H1 (cell line): ENCODE measurements around the gene MACROH2A1. TPM values are rescaled to one million over a fixed set of nuclear protein-coding genes. Genes with fewer than 3 reads are reported as not detected.

Source experiments
- CTCF ChIA-PET: fragments of 300-600 bp; sonication (Branson Sonifier 250); formaldehyde crosslinking; loops from one replicate; lab custom pipeline; 2021; ENCODE audit not compliant: partially characterized antibody; lab: Charles Lee
- POLR2A ChIA-PET: fragments of 300-600 bp; sonication (Branson Sonifier 250); formaldehyde crosslinking; loops from one replicate; lab custom pipeline; 2021; ENCODE audit warnings: inconsistent platforms; ENCODE audit not compliant: partially characterized antibody; lab: Charles Lee
- DNase-seq, 2 experiments: peaks; one replicate each; pipeline versions ENCODE4 v3.0.0 to v3.0.0-alpha.2; 2010 to 2022; ENCODE audit warnings: low spot score in 2 of 2, low read depth in 1 of 2, mixed read lengths in 1 of 2
- FAIRE-seq: peaks from 2 replicates; lab custom pipeline; 2011; peaks lifted over from hg19 to GRCh38; lab: Jason Lieb, UNC
- H2AFZ ChIP-seq: 2 replicates; pipeline ENCODE4 v1.8.1; 2012; ENCODE audit warnings: low read length, inconsistent platforms
- H2AK5ac ChIP-seq: 2 replicates; pipeline ENCODE4 v1.6.1; 2013; ENCODE audit warnings: low read depth, low read length
- H2BK120ac ChIP-seq: replicated peaks from 2 replicates; pipeline ENCODE3; 2013; ENCODE audit warnings: low read depth, low read length, inconsistent platforms
- H2BK12ac ChIP-seq: 2 replicates; pipeline ENCODE4 v1.6.1; 2013; ENCODE audit warnings: low read depth, low read length
- H2BK15ac ChIP-seq: 2 replicates; pipeline ENCODE4 v1.6.1; 2013; ENCODE audit warnings: low read length
- H2BK20ac ChIP-seq: 2 replicates; pipeline ENCODE4 v1.6.1; 2013; ENCODE audit warnings: low read length
- H2BK5ac ChIP-seq: 2 replicates; pipeline ENCODE4 v1.6.1; 2013; ENCODE audit warnings: low read depth, low read length
- H3K14ac ChIP-seq: 2 replicates; pipeline ENCODE4 v1.6.1; 2013; ENCODE audit warnings: inconsistent platforms; ENCODE audit not compliant: insufficient read length
- H3K18ac ChIP-seq: 2 replicates; pipeline ENCODE4 v1.6.1; 2013; ENCODE audit warnings: low read length; ENCODE audit errors: extremely low read depth
- H3K23ac ChIP-seq: 2 replicates; pipeline ENCODE4 v1.6.1; 2013; ENCODE audit warnings: inconsistent platforms; ENCODE audit not compliant: insufficient read length
- H3K23me2 ChIP-seq: 2 replicates; pipeline ENCODE4 v1.6.1; 2013; ENCODE audit warnings: low read depth, low read length
- H3K27ac ChIP-seq: 2 replicates; pipeline ENCODE4 v1.6.1; 2011; ENCODE audit warnings: low read depth, low read length, inconsistent platforms
- H3K27me3 ChIP-seq, 4 experiments: replicated peaks in 1 of 4; 1 replicate in 1 of 4; 2 replicates in 3 of 4; pipeline versions ENCODE4 v1.6.1 to v1.8.1; 2011 to 2013; ENCODE audit warnings: low read length in 3 of 4, mild to moderate bottlenecking in 3 of 4, inconsistent platforms in 2 of 4, mixed read lengths in 2 of 4, moderate library complexity in 1 of 4; ENCODE audit not compliant: control insufficient read depth in 3 of 4, insufficient read depth in 3 of 4; ENCODE audit errors: extremely low read depth in 1 of 4
- H3K36me3 ChIP-seq, 4 experiments: 2 replicates each; pipeline versions ENCODE4 v1.6.1 to v1.8.1; 2011 to 2013; ENCODE audit warnings: mild to moderate bottlenecking in 4 of 4, low read length in 3 of 4, moderate library complexity in 2 of 4, control low read depth in 1 of 4, inconsistent platforms in 1 of 4; ENCODE audit not compliant: insufficient read depth in 4 of 4, control insufficient read depth in 2 of 4
- H3K4ac ChIP-seq: replicated peaks from 2 replicates; pipeline ENCODE3; 2013; ENCODE audit warnings: low read length, low read depth, mixed read lengths, inconsistent platforms; ENCODE audit not compliant: insufficient read length
- H3K4me1 ChIP-seq, 4 experiments: replicated peaks in 1 of 4; 1 replicate in 1 of 4; 2 replicates in 3 of 4; pipeline versions ENCODE4 v1.6.1 to v1.8.1; 2011 to 2013; ENCODE audit warnings: low read length in 3 of 4, inconsistent platforms in 2 of 4, mixed read lengths in 1 of 4; ENCODE audit not compliant: insufficient read depth in 4 of 4, control insufficient read depth in 3 of 4
- H3K4me2 ChIP-seq, 2 experiments: 2 replicates each; pipeline versions ENCODE4 v1.6.1 to v1.8.1; 2011 to 2013; ENCODE audit warnings: low read depth in 2 of 2, low read length in 2 of 2, control low read depth in 1 of 2, inconsistent platforms in 1 of 2, mild to moderate bottlenecking in 1 of 2; ENCODE audit not compliant: insufficient read depth in 1 of 2
- H3K4me3 ChIP-seq, 4 experiments: fragments of 200-600, 300-600 bp in 1 of 4; sonication (generic), shearing (Covaris generic), sonication (Bioruptor Twin) in 1 of 4; 2 replicates each; pipeline versions ENCODE4 v1.5.1 to v1.8.1; 2011 to 2016; ENCODE audit warnings: low read length in 4 of 4, low read depth in 3 of 4, control low read depth in 2 of 4, inconsistent platforms in 2 of 4, mild to moderate bottlenecking in 2 of 4, mixed read lengths in 1 of 4, moderate library complexity in 1 of 4; ENCODE audit not compliant: insufficient read depth in 2 of 4; ENCODE audit errors: extremely low read depth in 1 of 4
- H3K56ac ChIP-seq: replicated peaks from 2 replicates; pipeline ENCODE3; 2013; ENCODE audit warnings: low read depth, mild to moderate bottlenecking, mixed read lengths, low read length, inconsistent platforms; ENCODE audit not compliant: insufficient read length
- H3K79me1 ChIP-seq: 2 replicates; pipeline ENCODE4 v1.6.1; 2013; ENCODE audit warnings: low read depth, low read length, control low read depth
- H3K79me2 ChIP-seq, 2 experiments: 2 replicates each; pipeline versions ENCODE4 v1.6.1 to v1.8.1; 2012 to 2013; ENCODE audit warnings: low read length in 2 of 2, mild to moderate bottlenecking in 2 of 2, inconsistent platforms in 1 of 2; ENCODE audit not compliant: insufficient read depth in 2 of 2, control insufficient read depth in 1 of 2
- H3K9ac ChIP-seq, 4 experiments: replicated peaks in 1 of 4; 1 replicate in 1 of 4; 2 replicates in 3 of 4; pipeline versions ENCODE4 v1.6.1 to v1.8.1; 2011 to 2013; ENCODE audit warnings: low read depth in 3 of 4, low read length in 3 of 4, control low read depth in 2 of 4, mild to moderate bottlenecking in 2 of 4, moderate library complexity in 2 of 4, inconsistent platforms in 1 of 4; ENCODE audit errors: extremely low read depth in 1 of 4
- H3K9me3 ChIP-seq, 2 experiments: 2 replicates each; pipeline versions ENCODE4 v1.6.1 to v1.8.1; 2012 to 2013; ENCODE audit warnings: mild to moderate bottlenecking in 2 of 2, moderate library complexity in 2 of 2, control low read depth in 1 of 2, inconsistent platforms in 1 of 2, low read depth in 1 of 2, low read length in 1 of 2, mixed read lengths in 1 of 2; ENCODE audit not compliant: insufficient read depth in 2 of 2
- H4K20me1 ChIP-seq, 2 experiments: replicated peaks in 1 of 2; 2 replicates each; pipeline versions ENCODE3 to v1.8.1; 2011 to 2013; ENCODE audit warnings: inconsistent platforms in 2 of 2, low read length in 2 of 2, mild to moderate bottlenecking in 1 of 2; ENCODE audit not compliant: insufficient read depth in 2 of 2, control insufficient read depth in 1 of 2
- H4K5ac ChIP-seq: 2 replicates; pipeline ENCODE4 v1.6.1; 2013; ENCODE audit warnings: low read length, low read depth, mixed read lengths, inconsistent platforms; ENCODE audit not compliant: insufficient read length
- H4K8ac ChIP-seq: 2 replicates; pipeline ENCODE4 v1.8.0; 2013; ENCODE audit warnings: mild to moderate bottlenecking, moderate library complexity, low read length, inconsistent platforms; ENCODE audit not compliant: insufficient read depth; ENCODE audit errors: extremely low read depth
- H4K91ac ChIP-seq: replicated peaks from 2 replicates; pipeline ENCODE3; 2013; ENCODE audit warnings: low read length, mixed read lengths, inconsistent platforms; ENCODE audit not compliant: insufficient read length
- WGBS, 2 experiments: shearing (Covaris generic) in 1 of 2; methylation state at CpG; one replicate each; pipeline versions ENCODE4 v1.1.6 to v1.1.7; 2013 to 2015; ENCODE audit warnings: low lambda C conversion rate in 2 of 2, mixed read lengths in 2 of 2, inconsistent platforms in 1 of 2, low coverage in 1 of 2, missing lambda C conversion rate in 1 of 2; ENCODE audit not compliant: insufficient replicate concordance in 2 of 2, insufficient coverage in 1 of 2, insufficient read length in 1 of 2; ENCODE audit errors: extremely low coverage in 1 of 2, missing lambda C conversion rate in 1 of 2; 5-methylcytosine and 5-hydroxymethylcytosine counted together
- polyA plus RNA-seq, 7 experiments: library from polyadenylated mRNA; depleted of rRNA in 3 of 7; stranded (reverse) in 5 of 7; unstranded in 2 of 7; fragments of >200 nt in 5 of 7; fragments of 200-250 nt in 2 of 7; gene quantifications; 1 replicate in 5 of 7; 2 replicates in 1 of 7; 4 replicates in 1 of 7; pipeline versions ENCODE4 v1.2.1 to v1.2.3, GENCODE V29; 2011 to 2013; ENCODE audit warnings: missing spikeins in 2 of 7, mixed read lengths in 2 of 7
- total RNA-seq: library from RNA; stranded (reverse); fragmentation: NEBNext Ultra II Directional; extraction: Animal tissue kit (Norgen Biotek cat#: 25700); gene quantifications from 2 replicates; pipeline ENCODE4 v1.2.1, GENCODE V29; 2021

Gene MACROH2A1
- total and polyA plus RNA-seq, 2 of the 8 experiments (the other 6 are each of a cell fraction or from before 2014, with no cell fraction given): 60.0 to 92.3 TPM

GRCh38 chr5:135392256-135392655, 6.8 kb downstream of the MACROH2A1 start:
- Histone ChIP-seq H2BK20ac (no peak overlapping the region), H4K5ac (no peak overlapping the region), H3K4me2 (no peak overlapping the region), H2AK5ac (no peak overlapping the region), H3K27ac (no peak overlapping the region), H3K79me2 (peaks cover 0 to 79% of the 10 kb centered on the region in 2 experiments; a peak in 2 of 4 replicates), H3K27me3 (peaks cover 0 to 9% (median 3%) of the 10 kb centered on the region in 4 experiments; a peak in 4 of 7 replicates), H3K23me2 (no peaks in the 10 kb centered on the region), H2BK120ac (no peak overlapping the region), H3K4me1 (peaks cover 0 to 8% (median 4%) of the 10 kb centered on the region in 4 experiments; a peak in 2 of 7 replicates), H3K79me1 (peaks cover 24% of the 10 kb centered on the region), H4K20me1 (peaks cover 24 to 62% of the 10 kb centered on the region in 2 experiments), H3K4ac (no peak overlapping the region), H2AFZ (no peak overlapping the region), H2BK12ac (no peak overlapping the region), H3K23ac (no peak overlapping the region), H2BK15ac (no peak overlapping the region), H3K14ac (no peak overlapping the region), H2BK5ac (no peak overlapping the region), H3K9ac (no peak overlapping the region), H3K36me3 (peaks cover 0 to 8% (median 0%) of the 10 kb centered on the region in 4 experiments; a peak in 2 of 8 replicates), H3K18ac (no peak overlapping the region), H3K9me3 (no peaks in the 10 kb centered on the region), H4K8ac (no peak overlapping the region), H3K4me3 (no peak overlapping the region), H4K91ac (no peak overlapping the region), H3K56ac (no peak overlapping the region)
- CTCF ChIA-PET: interaction anchor here (1.0 to 2.2 kb wide), 3 partner anchors 13 to 70 kb away, joined by 3 to 8 read pairs (median 5); no protein-coding TSS in a partner anchor
- POLR2A ChIA-PET: no interaction called here
- DNase-seq: no peak
- 91% methylated on average over 2 of the region's 2 CpGs; no CpG with 5 or more reads in 1 of the 2 experiments for WGBS, 2 experiments
- no peak for FAIRE-seq
